K562 (cell line): Measurements from ENCODE around the gene FAM20B. TPM values are rescaled to one million over a fixed set of nuclear protein-coding genes. Genes with fewer than 3 reads are reported as not detected.

Experiments
- ATF7 ChIP-seq: fragments of 450-650 bp; IDR thresholded peaks from 2 replicates; pipeline ENCODE4 v1.7.1; 2014; ENCODE audit warnings: mild to moderate bottlenecking, moderate library complexity
- CAMTA2 ChIP-seq: fragments of 250-450 bp; sonication (Bioruptor Pico); conservative IDR thresholded peaks from 2 replicates; pipeline ENCODE4 v1.5.1; 2022
- CREB1 ChIP-seq, 2 experiments: sonication (generic) in 1 of 2; formaldehyde crosslinking in 1 of 2; IDR thresholded peaks; 2 replicates each; pipeline versions ENCODE4 v1.6.1 to v1.8.0; 2012 to 2022; ENCODE audit warnings: inconsistent platforms in 1 of 2, mild to moderate bottlenecking in 1 of 2, missing genetic modification reagents in 1 of 2, moderate library complexity in 1 of 2
- ELF4 ChIP-seq: fragments of 450-650 bp; formaldehyde crosslinking; IDR thresholded peaks from 2 replicates; pipeline ENCODE4 v1.4.0; 2022; ENCODE audit warnings: missing genetic modification characterization
- HDAC1 ChIP-seq, 2 experiments: fragments of 450-650 bp; IDR thresholded peaks; 2 replicates each; pipeline ENCODE4 v1.6.1; 2016 to 2017; ENCODE audit warnings: inconsistent platforms in 1 of 2, mild to moderate bottlenecking in 1 of 2, moderate library complexity in 1 of 2
- HNRNPUL1 ChIP-seq: fragments of 200-400 bp; formaldehyde crosslinking; IDR thresholded peaks from 2 replicates; pipeline ENCODE4 v1.6.1; 2017; ENCODE audit warnings: low read length
- HSF4 ChIP-seq: fragments of 250-450 bp; sonication (Bioruptor Pico); IDR thresholded peaks from 2 replicates; pipeline ENCODE4 v2.1.2; 2022; ENCODE audit warnings: mild to moderate bottlenecking, moderate library complexity, borderline replicate concordance
- MCM2 ChIP-seq: fragments of 450-650 bp; IDR thresholded peaks from 2 replicates; pipeline ENCODE4 v1.6.1; 2017; ENCODE audit warnings: low read depth, mild to moderate bottlenecking
- MECOM ChIP-seq: fragments of 250-450 bp; sonication (Bioruptor Pico); IDR thresholded peaks from 2 replicates; pipeline ENCODE4 v1.8.0; 2022; ENCODE audit warnings: inconsistent platforms
- MEIS2 ChIP-seq: fragments of 450-650 bp; IDR thresholded peaks from 2 replicates; pipeline ENCODE4 v1.6.1; 2014; ENCODE audit warnings: mild to moderate bottlenecking; ENCODE audit not compliant: partially characterized antibody
- MTA1 ChIP-seq: fragments of 450-650 bp; IDR thresholded peaks from 2 replicates; pipeline ENCODE4 v1.6.1; 2017; ENCODE audit warnings: borderline replicate concordance
- MYC ChIP-seq, 2 experiments: fragments of 250-450 bp in 1 of 2; sonication (Bioruptor Pico) in 1 of 2; IDR thresholded peaks; 2 replicates each; pipeline versions ENCODE4 v1.5.1 to v1.6.1; 2012 to 2021; ENCODE audit warnings: low read depth in 2 of 2, borderline replicate concordance in 1 of 2, improper control_type of control experiment in 1 of 2, low read length in 1 of 2, mild to moderate bottlenecking in 1 of 2, moderate library complexity in 1 of 2
- PPARD ChIP-seq: fragments of 250-450 bp; sonication (Bioruptor Pico); IDR thresholded peaks from 2 replicates; pipeline ENCODE4 v1.8.0; 2022; ENCODE audit warnings: inconsistent platforms, mild to moderate bottlenecking, moderate library complexity
- RAD21 ChIP-seq, 2 experiments: fragments of 250-450 bp in 1 of 2; fragments of 450-650 bp in 1 of 2; sonication (Bioruptor Pico) in 1 of 2; formaldehyde crosslinking in 1 of 2; IDR thresholded peaks in 1 of 2; conservative IDR thresholded peaks in 1 of 2; 2 replicates each; pipeline versions ENCODE4 v1.4.0 to v1.8.0; 2020 to 2022; ENCODE audit warnings: mild to moderate bottlenecking in 2 of 2, moderate library complexity in 1 of 2
- RCOR1 ChIP-seq, 2 experiments: IDR thresholded peaks; 2 replicates each; pipeline ENCODE4 v1.6.1; 2012; ENCODE audit warnings: low read depth in 2 of 2, low read length in 2 of 2, borderline replicate concordance in 1 of 2, improper control_type of control experiment in 1 of 2
- SMARCE1 ChIP-seq: fragments of 450-650 bp; IDR thresholded peaks from 2 replicates; pipeline ENCODE4 v1.7.1; 2016; ENCODE audit warnings: mild to moderate bottlenecking
- SNIP1 ChIP-seq: fragments of 450-650 bp; IDR thresholded peaks from 2 replicates; pipeline ENCODE4 v1.7.1; 2017; ENCODE audit warnings: low read depth, mild to moderate bottlenecking
- SPI1 ChIP-seq: IDR thresholded peaks from 2 replicates; pipeline ENCODE4 v1.6.1; 2011; ENCODE audit warnings: low read depth, low read length, control low read depth, borderline replicate concordance
- ZFPM2 ChIP-seq: fragments of 250-450 bp; sonication (Bioruptor Pico); IDR thresholded peaks from 2 replicates; pipeline ENCODE4 v1.5.1; 2022; ENCODE audit warnings: mild to moderate bottlenecking
- ZNF644 ChIP-seq: fragments of 200-800 bp; sonication (Bioruptor generic); IDR thresholded peaks from 2 replicates; pipeline ENCODE4 v1.6.1; 2016; ENCODE audit warnings: low read depth, missing genetic modification characterization, missing compliant biosample characterization
- ZNF699 ChIP-seq: fragments of 250-450 bp; sonication (Bioruptor Pico); IDR thresholded peaks from 2 replicates; pipeline ENCODE4 v1.8.0; 2021; ENCODE audit warnings: mild to moderate bottlenecking, moderate library complexity; ENCODE audit not compliant: insufficient replicate concordance
- ZNF778 ChIP-seq: fragments of 450-650 bp; formaldehyde crosslinking; IDR thresholded peaks from 2 replicates; pipeline ENCODE4 v1.4.0; 2020; ENCODE audit warnings: mild to moderate bottlenecking, moderate library complexity
- ZZZ3 ChIP-seq: fragments of 450-650 bp; IDR thresholded peaks from 2 replicates; pipeline ENCODE4 v1.6.1; 2016; ENCODE audit warnings: antibody characterized with exemption, mild to moderate bottlenecking, moderate library complexity
- polyA plus RNA-seq, 8 experiments: library from polyadenylated mRNA; depleted of rRNA in 4 of 8; stranded (reverse) in 5 of 8; unstranded in 3 of 8; fragments of >200 nt; fragmentation: Nextera tagmentation in 2 of 8; fragmentation: Illumina TruSeq in 1 of 8; extraction: Ambion mirVana in 2 of 8; extraction: Trizol in 1 of 8; gene quantifications; 2 replicates each; pipeline versions ENCODE4 v1.2.1 to v1.2.3, GENCODE V29; 2011 to 2014; ENCODE audit warnings: inconsistent platforms in 1 of 8, missing spikeins in 1 of 8
- total RNA-seq, 7 experiments: library from RNA; depleted of rRNA in 6 of 7; stranded (reverse); fragments of >200 nt in 6 of 7; fragmentation: Illumina TruSeq in 2 of 7; extraction: Trizol in 2 of 7; gene quantifications; 2 replicates each; pipeline versions ENCODE4 v1.2.1 to v1.2.3, GENCODE V29; 2011 to 2021; ENCODE audit warnings: low replicate concordance in 1 of 7
- TF ChIP-seq, protein P1 (sequence below), 2 experiments: fragments of 450-650 bp; conservative IDR thresholded peaks; 2 replicates each; pipeline ENCODE4 v1.6.1; 2017; ENCODE audit warnings: mild to moderate bottlenecking in 2 of 2, moderate library complexity in 2 of 2
- TF ChIP-seq, protein P2 (sequence below): fragments of 150-350 bp; conservative IDR thresholded peaks from 2 replicates; pipeline ENCODE4 v1.6.1; 2014; ENCODE audit warnings: low read length

The FAM20B gene
- total and polyA plus RNA-seq, 9 of the 15 experiments (the other 6 are each of a cell fraction or from before 2014, with no cell fraction given), result 7.2 to 67.5 (median 42.9) TPM

DNA sequence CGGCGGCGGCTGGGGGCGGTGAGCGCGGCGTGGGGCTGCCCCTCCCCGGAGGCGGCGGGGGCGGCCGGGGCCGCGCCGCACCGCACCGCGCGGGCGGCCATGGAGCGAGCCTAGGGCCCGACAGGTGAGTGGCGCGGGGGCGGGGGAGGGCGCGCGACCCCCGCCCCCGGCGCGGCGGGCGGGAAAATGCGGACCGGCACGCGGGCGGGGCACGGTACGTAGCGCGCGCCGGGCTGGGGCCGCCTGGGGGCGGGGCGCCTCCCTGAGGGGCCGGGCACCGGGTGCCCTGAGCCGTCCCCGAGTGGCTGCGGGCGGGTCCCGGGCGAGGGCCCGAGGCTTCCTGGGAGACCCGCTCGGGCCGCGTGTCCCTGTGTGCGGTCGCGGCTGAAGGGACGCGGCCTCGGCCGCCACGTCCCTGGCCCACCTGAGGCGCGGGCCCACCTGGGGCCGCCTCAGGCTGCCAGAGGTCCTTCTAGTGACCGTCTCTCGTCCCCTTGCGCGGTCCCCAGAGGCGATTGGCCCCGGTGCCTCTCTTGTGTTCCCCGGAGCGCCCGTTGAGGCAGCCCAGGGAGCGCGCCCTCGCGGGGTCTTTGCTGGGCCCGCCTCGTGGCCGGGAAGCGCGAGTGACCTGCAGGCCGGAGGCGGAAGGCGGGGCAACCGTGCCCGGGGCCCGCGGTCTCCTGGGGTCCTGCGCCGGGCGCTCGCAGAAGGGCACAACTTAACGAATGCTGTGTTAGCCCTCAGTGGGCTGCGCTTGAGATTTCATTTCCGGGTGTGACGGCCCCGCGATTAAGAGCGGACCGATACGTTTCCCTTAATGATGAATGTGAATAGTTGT is 500 bp downstream of the FAM20B start (continued):
- TF ChIP-seq HDAC1 (IDR thresholded peaks at IDR 0.05) (peak in 1 of 2 experiments; percentile 35; a peak in 1 of 4 replicates), SMARCE1 (no peak), ZFPM2 (CRISPR knock-in tag) (no peak), SPI1 (no peak), MECOM (CRISPR knock-in tag) (no peak), MYC (IDR thresholded peaks at IDR 0.05; ENCODE audit: low read depth, low read length) (peak; percentile 93), MYC (CRISPR knock-in tag; IDR thresholded peaks at IDR 0.05; ENCODE audit: borderline replicate concordance, low read depth) (no peak), ZZZ3 (no peak), CREB1 (IDR thresholded peaks at IDR 0.05) (peak; percentile 56; the same call in 1 of the 2 replicates), CREB1 (CRISPR knock-in tag; IDR thresholded peaks at IDR 0.05) (peak; percentile 60; the same call in 1 of the 2 replicates), ZNF778 (CRISPR knock-in tag) (no peak), RCOR1 (IDR thresholded peaks at IDR 0.05; ENCODE audit: borderline replicate concordance in 1 of 2, low read depth in 2 of 2, low read length in 2 of 2) (no peak), SNIP1 (no peak), ELF4 (no peak), RAD21 (CRISPR knock-in tag; conservative IDR thresholded peaks at IDR 0.05 in 1 of 2, IDR thresholded peaks at IDR 0.05 in 1 of 2) (no peak; a peak in 1 of 4 replicates), ATF7 (peak; percentile 54), CAMTA2 (0 out of 2 replicates have a peak, but pooled peaks have one; percentile 51), HNRNPUL1 (no peak), PPARD (CRISPR knock-in tag) (no peak), MTA1 (peak; percentile 37; the same call in 1 of the 2 replicates), HSF4 (no peak), ZNF644 (tag) (no peak), MCM2 (no peak), ZNF699 (CRISPR knock-in tag) (no peak), MEIS2 (no peak)
- TF ChIP-seq, protein P1, sequence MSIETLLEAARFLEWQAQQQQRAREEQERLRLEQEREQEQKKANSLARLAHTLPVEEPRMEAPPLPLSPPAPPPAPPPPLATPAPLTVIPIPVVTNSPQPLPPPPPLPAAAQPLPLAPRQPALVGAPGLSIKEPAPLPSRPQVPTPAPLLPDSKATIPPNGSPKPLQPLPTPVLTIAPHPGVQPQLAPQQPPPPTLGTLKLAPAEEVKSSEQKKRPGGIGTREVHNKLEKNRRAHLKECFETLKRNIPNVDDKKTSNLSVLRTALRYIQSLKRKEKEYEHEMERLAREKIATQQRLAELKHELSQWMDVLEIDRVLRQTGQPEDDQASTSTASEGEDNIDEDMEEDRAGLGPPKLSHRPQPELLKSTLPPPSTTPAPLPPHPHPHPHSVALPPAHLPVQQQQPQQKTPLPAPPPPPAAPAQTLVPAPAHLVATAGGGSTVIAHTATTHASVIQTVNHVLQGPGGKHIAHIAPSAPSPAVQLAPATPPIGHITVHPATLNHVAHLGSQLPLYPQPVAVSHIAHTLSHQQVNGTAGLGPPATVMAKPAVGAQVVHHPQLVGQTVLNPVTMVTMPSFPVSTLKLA (conservative IDR thresholded peaks at IDR 0.05), result peak; percentile 42 to 78
- TF ChIP-seq, protein P2, sequence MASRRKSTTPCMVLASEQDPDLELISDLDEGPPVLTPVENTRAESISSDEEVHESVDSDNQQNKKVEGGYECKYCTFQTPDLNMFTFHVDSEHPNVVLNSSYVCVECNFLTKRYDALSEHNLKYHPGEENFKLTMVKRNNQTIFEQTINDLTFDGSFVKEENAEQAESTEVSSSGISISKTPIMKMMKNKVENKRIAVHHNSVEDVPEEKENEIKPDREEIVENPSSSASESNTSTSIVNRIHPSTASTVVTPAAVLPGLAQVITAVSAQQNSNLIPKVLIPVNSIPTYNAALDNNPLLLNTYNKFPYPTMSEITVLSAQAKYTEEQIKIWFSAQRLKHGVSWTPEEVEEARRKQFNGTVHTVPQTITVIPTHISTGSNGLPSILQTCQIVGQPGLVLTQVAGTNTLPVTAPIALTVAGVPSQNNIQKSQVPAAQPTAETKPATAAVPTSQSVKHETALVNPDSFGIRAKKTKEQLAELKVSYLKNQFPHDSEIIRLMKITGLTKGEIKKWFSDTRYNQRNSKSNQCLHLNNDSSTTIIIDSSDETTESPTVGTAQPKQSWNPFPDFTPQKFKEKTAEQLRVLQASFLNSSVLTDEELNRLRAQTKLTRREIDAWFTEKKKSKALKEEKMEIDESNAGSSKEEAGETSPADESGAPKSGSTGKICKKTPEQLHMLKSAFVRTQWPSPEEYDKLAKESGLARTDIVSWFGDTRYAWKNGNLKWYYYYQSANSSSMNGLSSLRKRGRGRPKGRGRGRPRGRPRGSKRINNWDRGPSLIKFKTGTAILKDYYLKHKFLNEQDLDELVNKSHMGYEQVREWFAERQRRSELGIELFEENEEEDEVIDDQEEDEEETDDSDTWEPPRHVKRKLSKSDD, result no peak
